Upper lobe of right lung (tissue), 1 donor: ENCODE results near the gene HMGN3. TPM values are rescaled to one million over a fixed set of nuclear protein-coding genes. Genes with fewer than 3 reads are reported as not detected.

Experiments used
- ATAC-seq: fragments of 200-7000 bp; cut with Tn5 transposase; one replicate; pipeline ENCODE4 v1.9.1; 2020; ENCODE audit warnings: mild to moderate bottlenecking, moderate library complexity
- DNase-seq: peaks from one replicate; pipeline ENCODE4 v3.0.0-alpha.2; 2020
- H3K27ac ChIP-seq: fragments of 200-600 bp; one replicate; pipeline ENCODE4 v1.8.0; 2022
- H3K27me3 ChIP-seq: fragments of 200-600 bp; one replicate; pipeline ENCODE4 v1.8.0; 2022; ENCODE audit warnings: mild to moderate bottlenecking
- H3K36me3 ChIP-seq: fragments of 200-600 bp; one replicate; pipeline ENCODE4 v1.8.0; 2022
- H3K4me1 ChIP-seq: fragments of 200-600 bp; one replicate; pipeline ENCODE4 v1.8.0; 2022
- H3K4me3 ChIP-seq: fragments of 200-600 bp; one replicate; pipeline ENCODE4 v1.8.0; 2022; ENCODE audit warnings: mild to moderate bottlenecking
- H3K9me3 ChIP-seq: fragments of 200-600 bp; one replicate; pipeline ENCODE4 v1.8.0; 2022
- intact Hi-C: fragments of 100-400 bp; cut with DNase I; formaldehyde crosslinking; loops from one replicate; pipeline ENCODE4 v1.11.0; 2022
- long read RNA-seq: library from polyadenylated mRNA; unstranded; transcript quantifications from one replicate; pipeline ENCODE4 v2.0.0, GENCODE V29; 2021
- total RNA-seq: library from RNA; stranded (reverse); fragmentation: NEBNext Ultra II Directional; extraction: Animal tissue kit (Norgen Biotek cat#: 25700); gene quantifications from one replicate; pipeline ENCODE4 v1.2.1, GENCODE V29; 2021
- TF ChIP-seq, protein P1 (sequence below): fragments of 200-600 bp; IDR thresholded peaks from one replicate; pipeline ENCODE4 v1.8.0; 2022; ENCODE audit warnings: antibody characterized with exemption
- donor health status: DM: no; HTN: yes; CAD: no; lungs with severe emphysema.

Gene HMGN3
- 69.8 TPM for total RNA-seq
- long read RNA-seq, transcript HMGN3-201 (6 exons, 831 nt), result major isoform, 28 of 90 reads
- long read RNA-seq, transcript HMGN3-202 (6 exons, 872 nt), result minor isoform, 11 of 90 reads
- long read RNA-seq, partial matches to known transcripts, result 43 of 90 reads
- long read RNA-seq, other reads (novel, unspliced or antisense), result 7 of 90 reads

DNA sequence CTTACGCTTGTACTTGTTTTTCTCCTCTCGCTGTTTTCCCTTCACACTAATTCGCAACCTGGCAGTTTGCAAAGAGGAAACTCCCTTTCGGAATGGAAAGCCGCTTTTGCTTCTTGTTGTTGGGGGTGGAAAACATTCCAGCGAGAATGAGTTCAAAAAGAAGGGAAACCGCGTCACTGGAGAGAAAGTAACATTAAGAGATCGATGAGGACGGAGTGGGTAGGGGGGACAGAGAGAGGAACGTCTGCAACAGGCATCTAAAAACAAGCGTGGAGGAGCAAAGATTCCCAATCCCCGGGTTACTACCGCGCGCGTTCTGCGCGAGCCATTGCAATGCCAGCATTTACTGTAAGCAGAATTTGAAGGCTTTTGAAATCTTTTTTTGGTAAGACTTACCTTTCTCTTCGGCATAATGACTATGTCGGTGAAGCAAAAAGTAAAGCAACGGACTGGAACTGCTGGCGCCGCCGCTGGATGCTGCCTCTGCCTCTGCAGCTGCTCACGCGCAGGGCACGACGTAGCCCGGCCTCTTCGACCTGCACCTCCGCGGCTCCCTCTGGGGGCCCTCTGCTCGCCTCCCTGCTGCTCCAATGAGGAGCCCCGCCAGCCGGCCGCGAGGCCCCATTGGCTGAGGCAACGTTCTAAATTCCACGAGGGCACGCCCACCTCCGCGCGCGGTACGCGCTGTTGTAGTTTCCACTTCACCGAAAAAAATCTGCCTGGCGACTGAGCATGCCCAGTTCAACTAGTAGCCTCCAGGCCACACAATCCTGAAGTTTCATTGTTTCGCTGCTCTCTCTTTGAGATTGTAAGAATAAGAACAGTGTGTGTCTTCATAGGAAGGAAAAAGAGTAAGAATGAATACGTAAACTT is at the start of gene HMGN3:
Gene HMGN3, minus strand, starts transcription at position 533 of the 873 bp plus-strand sequence.
- Histone ChIP-seq H3K27me3 (no peaks in the 10 kb centered on the region), H3K36me3 (no peaks in the 10 kb centered on the region), H3K4me1 (peaks cover 28% of the 10 kb centered on the region), H3K4me3 (peak within 1 kb of the TSS; percentile 88), H3K27ac (peak within 1 kb of the TSS; percentile 85), H3K9me3 (no peaks in the 10 kb centered on the region)
- peak; percentile 98 for DNase-seq
- peak; percentile 97 for ATAC-seq
- intact Hi-C loops, result no loop called here
- TF ChIP-seq, protein P1, sequence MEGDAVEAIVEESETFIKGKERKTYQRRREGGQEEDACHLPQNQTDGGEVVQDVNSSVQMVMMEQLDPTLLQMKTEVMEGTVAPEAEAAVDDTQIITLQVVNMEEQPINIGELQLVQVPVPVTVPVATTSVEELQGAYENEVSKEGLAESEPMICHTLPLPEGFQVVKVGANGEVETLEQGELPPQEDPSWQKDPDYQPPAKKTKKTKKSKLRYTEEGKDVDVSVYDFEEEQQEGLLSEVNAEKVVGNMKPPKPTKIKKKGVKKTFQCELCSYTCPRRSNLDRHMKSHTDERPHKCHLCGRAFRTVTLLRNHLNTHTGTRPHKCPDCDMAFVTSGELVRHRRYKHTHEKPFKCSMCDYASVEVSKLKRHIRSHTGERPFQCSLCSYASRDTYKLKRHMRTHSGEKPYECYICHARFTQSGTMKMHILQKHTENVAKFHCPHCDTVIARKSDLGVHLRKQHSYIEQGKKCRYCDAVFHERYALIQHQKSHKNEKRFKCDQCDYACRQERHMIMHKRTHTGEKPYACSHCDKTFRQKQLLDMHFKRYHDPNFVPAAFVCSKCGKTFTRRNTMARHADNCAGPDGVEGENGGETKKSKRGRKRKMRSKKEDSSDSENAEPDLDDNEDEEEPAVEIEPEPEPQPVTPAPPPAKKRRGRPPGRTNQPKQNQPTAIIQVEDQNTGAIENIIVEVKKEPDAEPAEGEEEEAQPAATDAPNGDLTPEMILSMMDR, result peak; percentile 32

DNA sequence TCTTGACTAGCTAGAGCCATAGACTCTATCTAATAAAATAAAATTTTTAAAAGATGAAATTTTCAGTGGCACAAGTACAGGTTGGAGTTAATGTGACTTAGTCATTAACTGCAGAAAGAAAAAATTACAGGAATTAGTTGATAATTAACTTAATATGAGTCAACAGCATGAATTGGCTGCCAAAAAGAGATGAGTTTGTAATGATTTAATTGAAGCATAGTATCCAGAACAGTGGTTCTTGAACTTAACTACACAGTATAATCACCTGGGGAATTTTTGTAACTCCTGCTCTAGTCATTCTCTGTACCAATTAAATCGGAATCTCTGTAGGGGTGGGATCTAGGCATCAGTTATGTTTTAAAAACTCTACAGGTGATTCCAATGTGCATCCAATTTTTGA is 46.3 kb upstream of the HMGN3 start:
- Histone ChIP-seq H3K9me3 (no peaks in the 10 kb centered on the region), H3K4me1 (no peaks in the 10 kb centered on the region), H3K27ac (no peak overlapping the region), H3K27me3 (no peaks in the 10 kb centered on the region), H3K4me3 (no peak overlapping the region), H3K36me3 (no peaks in the 10 kb centered on the region)
- DNase-seq, result no peak
- no peak for ATAC-seq
- TF ChIP-seq, protein P1, result no peak
- intact Hi-C loops, result no loop called here

GRCh38 chr6:79277109-79277508 is 42.6 kb upstream of the HMGN3 start:
- no peaks in the 10 kb centered on the region for H3K27me3 ChIP-seq
- no peak overlapping the region for H3K27ac ChIP-seq
- no peaks in the 10 kb centered on the region for H3K9me3 ChIP-seq
- H3K4me1 ChIP-seq, result no peaks in the 10 kb centered on the region
- H3K4me3 ChIP-seq, result no peak overlapping the region
- TF ChIP-seq, protein P1, result no peak
- intact Hi-C loops, result no loop called here
- peak; percentile 48 for ATAC-seq
- no peak for DNase-seq
- no peaks in the 10 kb centered on the region for H3K36me3 ChIP-seq

GRCh38 chr6:79269877-79270276 is 35.4 kb upstream of the HMGN3 start:
- Histone ChIP-seq H3K4me3 (no peak overlapping the region), H3K27ac (no peak overlapping the region), H3K4me1 (no peaks in the 10 kb centered on the region), H3K9me3 (no peaks in the 10 kb centered on the region), H3K36me3 (no peaks in the 10 kb centered on the region), H3K27me3 (no peaks in the 10 kb centered on the region)
- ATAC-seq (no peak), DNase-seq (no peak)
- intact Hi-C loops, result no loop called here
- TF ChIP-seq, protein P1, result no peak

- intact Hi-C loops, result no loop called here
Observed at GRCh38 chr6:79267128-79267527, 32.6 kb upstream of the HMGN3 start.

More at GRCh38 chr6:79267128-79267527, 32.6 kb upstream of the HMGN3 start:
- Histone ChIP-seq H3K36me3 (no peaks in the 10 kb centered on the region), H3K27ac (no peak overlapping the region), H3K4me3 (no peak overlapping the region), H3K27me3 (no peaks in the 10 kb centered on the region), H3K4me1 (no peaks in the 10 kb centered on the region), H3K9me3 (no peaks in the 10 kb centered on the region)
- TF ChIP-seq, protein P1, result no peak
- ATAC-seq, result no peak
- no peak for DNase-seq
